Suprapubic skin (tissue), 4 donors: ENCODE data around the gene AJAP1.

ENCODE experiments used
- CTCF ChIP-seq, 2 donors: fragments of 200-600 bp in 1 of 2; fragments of 450-650 bp in 1 of 2; sonication (generic) in 1 of 2; IDR thresholded peaks; one replicate each; pipeline ENCODE4 v1.5.1; 2016 to 2019; ENCODE audit warnings: antibody characterized with exemption in 2 of 2, mild to moderate bottlenecking in 1 of 2, moderate library complexity in 1 of 2
- EP300 ChIP-seq: sonication (generic); formaldehyde crosslinking; IDR thresholded peaks from one replicate; pipeline ENCODE4 v1.6.1; 2017; ENCODE audit warnings: antibody characterized with exemption
- POLR2A ChIP-seq, 2 donors: fragments of 450-650 bp; IDR thresholded peaks; one replicate each; pipeline ENCODE4 v1.6.1; 2017; ENCODE audit warnings: antibody characterized with exemption in 2 of 2, mild to moderate bottlenecking in 2 of 2, moderate library complexity in 2 of 2
- POLR2AphosphoS5 ChIP-seq, 3 donors: sonication (generic); formaldehyde crosslinking; IDR thresholded peaks; one replicate each; pipeline ENCODE4 v1.6.1; 2017; ENCODE audit warnings: antibody characterized with exemption in 3 of 3

GRCh38 chr1:4665456-4665855, 11.0 kb downstream of the AJAP1 start:
- TF ChIP-seq CTCF (IDR thresholded peaks at IDR 0.05) (no peak), POLR2AphosphoS5 (IDR thresholded peaks at IDR 0.05) (no peak), POLR2A (IDR thresholded peaks at IDR 0.05) (no peak), EP300 (no peak)
